Measurements from ENCODE around the gene NCOR1. TPM values are rescaled to one million over a fixed set of nuclear protein-coding genes. Genes with fewer than 3 reads are reported as not detected.
"Not testable (repeated sequence)": the region's sequence is repeated elsewhere in the genome, so short reads cannot be mapped to it uniquely, and the experiment has no call there.

NCOR1 gene
- total and polyA plus RNA-seq, 2 donors = 51.5 to 62.2 TPM

DNA sequence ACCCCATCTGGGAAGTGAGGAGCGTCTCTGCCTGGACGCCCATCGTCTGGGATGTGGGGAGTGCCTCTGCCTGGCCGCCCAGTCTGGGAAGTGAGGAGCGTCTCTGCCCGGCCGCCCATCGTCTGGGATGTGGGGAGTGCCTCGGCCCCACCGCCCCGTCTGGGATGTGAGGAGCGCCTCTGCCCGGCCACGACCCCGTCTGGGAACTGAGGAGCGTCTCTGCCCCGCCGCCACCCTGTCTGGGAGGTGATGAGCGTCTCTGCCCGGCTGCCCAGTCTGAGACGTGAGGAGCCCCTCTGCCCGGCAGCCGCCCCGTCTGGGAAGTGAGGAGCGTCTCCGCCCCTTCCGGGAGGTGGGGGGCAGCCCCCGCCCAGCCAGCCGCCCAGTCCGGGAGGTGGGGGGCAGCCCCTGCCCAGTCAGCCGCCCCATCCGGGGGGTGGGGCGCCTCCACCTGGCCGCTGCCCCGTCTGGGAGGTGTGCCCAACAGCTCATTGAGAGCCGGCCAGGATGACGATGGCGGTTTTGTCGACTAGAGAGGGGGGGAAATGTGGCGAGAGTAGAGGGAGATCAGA, 69.9 kb downstream of the NCOR1 start:
- H3K36me3 ChIP-seq (ENCODE audit: control insufficient read depth in 2 of 2, insufficient read depth in 2 of 2, low read length in 1 of 2) = peaks cover 23 to 46% of the 10 kb centered on the region in 2 donors
- H3K27ac ChIP-seq (ENCODE audit: low read depth in 1 of 2, low read length in 1 of 2); H3K27me3 ChIP-seq (ENCODE audit: control insufficient read depth in 2 of 2, insufficient read depth in 1 of 2, low read length in 1 of 2); H3K9me3 ChIP-seq (ENCODE audit: control insufficient read depth in 2 of 2, insufficient read depth in 1 of 2, low read length in 1 of 2); H3K4me1 ChIP-seq (ENCODE audit: control insufficient read depth in 2 of 2, insufficient read depth in 2 of 2, low read length in 2 of 2); DNase-seq (ENCODE audit: low read depth in 6 of 9, low spot score in 9 of 9); H3K4me3 ChIP-seq (ENCODE audit: low read length in 2 of 2): not testable (repeated sequence)
- WGBS = 96% methylated on average over 40 of the region's 40 CpGs

DNA sequence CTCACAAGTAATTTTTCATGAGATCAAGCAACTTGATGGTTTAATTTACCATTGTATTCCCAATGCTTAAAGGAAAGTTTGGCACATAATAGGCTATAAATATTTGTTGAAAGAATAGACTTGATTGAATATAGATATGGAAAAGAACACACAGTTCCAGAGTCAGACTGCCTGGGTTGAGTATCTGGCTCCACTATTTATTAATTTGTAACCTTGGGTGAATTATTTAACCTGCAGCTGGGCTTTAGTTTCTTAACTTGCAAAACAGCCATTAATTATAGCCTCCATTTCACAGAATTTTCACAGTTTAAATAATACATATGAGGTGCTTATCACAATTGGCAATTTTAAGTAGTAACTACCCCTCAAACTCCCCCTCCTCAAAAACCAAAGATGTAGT, 73.6 kb downstream of the NCOR1 start:
- DNase-seq (ENCODE audit: low read depth in 6 of 9, low spot score in 9 of 9) = no peak
- no peaks in the 10 kb centered on the region for H3K4me1 ChIP-seq (ENCODE audit: control insufficient read depth in 2 of 2, insufficient read depth in 2 of 2, low read length in 2 of 2)
- H3K27ac ChIP-seq (ENCODE audit: low read depth in 1 of 2, low read length in 1 of 2) = no peak overlapping the region
- no peak overlapping the region for H3K4me3 ChIP-seq (ENCODE audit: low read length in 2 of 2)
- H3K9me3 ChIP-seq (ENCODE audit: control insufficient read depth in 2 of 2, insufficient read depth in 1 of 2, low read length in 1 of 2) = no peaks in the 10 kb centered on the region
- peaks cover 20 to 44% of the 10 kb centered on the region in 2 donors for H3K36me3 ChIP-seq (ENCODE audit: control insufficient read depth in 2 of 2, insufficient read depth in 2 of 2, low read length in 1 of 2)
- H3K27me3 ChIP-seq (ENCODE audit: control insufficient read depth in 2 of 2, insufficient read depth in 1 of 2, low read length in 1 of 2) = no peaks in the 10 kb centered on the region

DNA sequence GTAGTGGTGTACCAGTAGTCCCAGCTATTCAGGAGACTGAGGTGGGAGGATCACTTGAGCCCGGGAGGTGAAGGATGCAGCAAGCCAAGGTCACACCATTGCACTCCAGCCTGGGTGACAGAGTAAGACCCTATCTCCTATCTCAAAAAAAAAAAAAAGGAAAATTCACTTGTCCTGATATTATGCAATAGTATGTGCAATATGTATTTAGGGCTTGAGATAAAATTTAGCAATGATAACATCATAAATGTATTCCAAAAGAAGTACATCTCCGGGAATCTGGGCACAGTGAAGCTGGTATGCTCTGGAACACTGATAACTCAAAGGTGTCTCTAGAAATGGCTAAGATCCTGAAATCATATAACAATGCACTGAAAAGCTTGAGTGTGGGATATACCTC, 74.5 kb downstream of the NCOR1 start:
- H3K27ac ChIP-seq (ENCODE audit: low read depth in 1 of 2, low read length in 1 of 2) = no peak overlapping the region
- H3K27me3 ChIP-seq (ENCODE audit: control insufficient read depth in 2 of 2, insufficient read depth in 1 of 2, low read length in 1 of 2) = no peaks in the 10 kb centered on the region
- peaks cover 25 to 45% of the 10 kb centered on the region in 2 donors for H3K36me3 ChIP-seq (ENCODE audit: control insufficient read depth in 2 of 2, insufficient read depth in 2 of 2, low read length in 1 of 2)
- no peaks in the 10 kb centered on the region for H3K4me1 ChIP-seq (ENCODE audit: control insufficient read depth in 2 of 2, insufficient read depth in 2 of 2, low read length in 2 of 2)
- H3K4me3 ChIP-seq (ENCODE audit: low read length in 2 of 2) = no peak overlapping the region
- WGBS = 100% methylated on average over 2 of the region's 2 CpGs
- no peaks in the 10 kb centered on the region for H3K9me3 ChIP-seq (ENCODE audit: control insufficient read depth in 2 of 2, insufficient read depth in 1 of 2, low read length in 1 of 2)
- DNase-seq (ENCODE audit: low read depth in 6 of 9, low spot score in 9 of 9) = no peak

DNA sequence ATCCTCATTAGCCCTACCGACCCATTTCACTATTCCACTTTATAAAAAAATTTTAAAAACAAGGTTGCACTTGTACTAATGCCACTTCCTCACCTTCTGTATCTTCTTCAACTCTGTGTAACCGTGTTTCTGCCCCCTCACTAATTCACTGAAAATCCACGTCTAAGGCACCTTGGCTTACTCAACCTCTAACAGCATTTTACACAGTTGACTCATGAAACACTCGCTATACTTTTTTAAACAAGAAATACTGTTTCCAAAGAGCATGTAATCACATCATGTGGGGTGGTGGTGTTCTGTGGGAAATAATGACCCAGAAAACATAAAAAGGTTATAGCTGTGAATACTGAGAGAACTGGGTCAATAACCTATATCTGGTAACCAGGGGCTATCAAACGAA, 79.9 kb downstream of the NCOR1 start:
- Histone ChIP-seq H3K27me3 (ENCODE audit: control insufficient read depth in 2 of 2, insufficient read depth in 1 of 2, low read length in 1 of 2) (no peaks in the 10 kb centered on the region), H3K27ac (ENCODE audit: low read depth in 1 of 2, low read length in 1 of 2) (no peak overlapping the region), H3K9me3 (ENCODE audit: control insufficient read depth in 2 of 2, insufficient read depth in 1 of 2, low read length in 1 of 2) (no peaks in the 10 kb centered on the region), H3K36me3 (ENCODE audit: control insufficient read depth in 2 of 2, insufficient read depth in 2 of 2, low read length in 1 of 2) (peaks cover 37 to 58% of the 10 kb centered on the region in 2 donors), H3K4me1 (ENCODE audit: control insufficient read depth in 2 of 2, insufficient read depth in 2 of 2, low read length in 2 of 2) (no peaks in the 10 kb centered on the region), H3K4me3 (ENCODE audit: low read length in 2 of 2) (no peak overlapping the region)
- 98% methylated on average over 5 of the region's 5 CpGs for WGBS
- DNase-seq (ENCODE audit: low read depth in 6 of 9, low spot score in 9 of 9) = no peak

DNA sequence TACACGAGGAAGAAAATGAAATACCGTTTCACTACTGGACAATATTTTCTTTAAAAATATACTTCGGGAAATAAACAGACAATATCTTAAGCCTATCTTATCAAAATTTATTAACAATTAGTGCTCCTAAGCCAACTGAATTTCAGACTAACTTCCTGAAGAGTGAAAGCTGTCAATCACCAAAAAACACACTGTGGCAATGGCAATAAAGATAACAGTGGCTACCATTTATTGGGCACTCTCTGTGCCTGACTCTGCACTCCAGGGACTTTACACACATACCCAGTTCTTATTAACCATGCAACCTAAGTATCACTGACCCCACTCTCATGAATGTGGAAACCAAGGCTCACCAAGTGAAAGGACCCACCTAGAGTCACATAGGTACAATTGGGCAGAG, 83.7 kb downstream of the NCOR1 start:
- Histone ChIP-seq H3K4me3 (ENCODE audit: low read length in 2 of 2) (no peak overlapping the region), H3K9me3 (ENCODE audit: control insufficient read depth in 2 of 2, insufficient read depth in 1 of 2, low read length in 1 of 2) (no peaks in the 10 kb centered on the region), H3K36me3 (ENCODE audit: control insufficient read depth in 2 of 2, insufficient read depth in 2 of 2, low read length in 1 of 2) (peaks cover 46 to 58% of the 10 kb centered on the region in 2 donors), H3K27ac (ENCODE audit: low read depth in 1 of 2, low read length in 1 of 2) (no peak overlapping the region), H3K27me3 (ENCODE audit: control insufficient read depth in 2 of 2, insufficient read depth in 1 of 2, low read length in 1 of 2) (no peaks in the 10 kb centered on the region), H3K4me1 (ENCODE audit: control insufficient read depth in 2 of 2, insufficient read depth in 2 of 2, low read length in 2 of 2) (no peaks in the 10 kb centered on the region)
- WGBS = 97% methylated on average over 3 of the region's 3 CpGs
- no peak for DNase-seq (ENCODE audit: low read depth in 6 of 9, low spot score in 9 of 9)

DNA sequence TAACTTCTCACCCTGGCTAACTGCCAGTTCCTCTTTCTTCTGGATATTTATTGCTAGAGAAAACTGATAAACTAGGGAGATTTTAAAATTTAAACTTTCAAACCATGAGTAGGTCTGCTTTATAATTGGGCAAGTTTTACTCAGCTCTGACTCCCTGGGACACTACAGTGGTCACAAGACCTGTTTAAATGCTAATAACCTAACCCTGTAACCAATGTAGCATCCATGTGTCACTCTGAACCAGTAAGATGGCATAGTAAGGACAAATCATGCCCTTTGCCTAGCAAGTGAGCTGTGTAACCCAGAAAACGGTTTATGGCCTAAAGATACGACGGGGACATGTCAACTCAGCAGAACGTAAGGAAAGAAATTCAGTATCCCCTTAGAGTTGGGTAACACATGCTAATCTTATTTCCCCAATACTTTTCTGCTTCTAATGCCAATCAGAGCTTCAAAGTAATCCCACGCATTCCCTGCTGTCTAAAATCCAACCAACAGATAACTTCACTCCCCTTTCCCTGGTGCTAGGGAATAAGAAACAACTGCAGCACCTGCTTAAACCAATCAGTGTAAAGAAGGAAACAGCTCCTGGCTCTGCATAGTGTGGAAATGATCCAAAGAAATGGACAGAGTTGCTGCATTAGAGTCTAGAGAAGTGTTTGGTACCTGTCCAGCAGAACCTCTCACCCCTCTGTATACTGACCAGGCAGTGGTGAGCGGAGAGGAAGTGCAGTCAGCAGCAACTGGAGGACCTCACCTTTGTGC, 85.7 kb downstream of the NCOR1 start:
- peaks cover 34 to 44% of the 10 kb centered on the region in 2 donors for H3K36me3 ChIP-seq (ENCODE audit: control insufficient read depth in 2 of 2, insufficient read depth in 2 of 2, low read length in 1 of 2)
- no peak overlapping the region for H3K4me3 ChIP-seq (ENCODE audit: low read length in 2 of 2)
- no peak for DNase-seq (ENCODE audit: low read depth in 6 of 9, low spot score in 9 of 9)
- no peak overlapping the region for H3K27ac ChIP-seq (ENCODE audit: low read depth in 1 of 2, low read length in 1 of 2)
- 98% methylated on average over 6 of the region's 6 CpGs for WGBS
- H3K9me3 ChIP-seq (ENCODE audit: control insufficient read depth in 2 of 2, insufficient read depth in 1 of 2, low read length in 1 of 2) = no peaks in the 10 kb centered on the region
- no peaks in the 10 kb centered on the region for H3K27me3 ChIP-seq (ENCODE audit: control insufficient read depth in 2 of 2, insufficient read depth in 1 of 2, low read length in 1 of 2)
- H3K4me1 ChIP-seq (ENCODE audit: control insufficient read depth in 2 of 2, insufficient read depth in 2 of 2, low read length in 2 of 2) = no peaks in the 10 kb centered on the region

DNA sequence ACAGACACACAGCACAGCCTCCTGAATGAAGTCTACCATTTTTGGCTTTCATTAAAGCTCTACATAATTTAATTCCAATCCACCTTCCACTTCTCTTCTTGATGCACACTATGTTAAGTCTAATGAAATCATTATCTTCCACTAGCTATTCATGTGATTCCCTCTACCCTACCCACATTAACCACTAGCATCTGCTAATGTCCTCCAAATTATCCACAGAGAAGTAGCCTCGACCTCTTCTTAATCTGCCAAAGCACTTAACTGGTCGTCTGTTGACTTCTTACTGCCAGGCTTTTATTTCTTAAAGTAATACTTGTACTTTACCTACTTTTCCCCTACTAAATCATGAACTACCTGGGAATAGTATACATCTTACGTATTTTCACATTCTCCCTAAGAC, 91.8 kb downstream of the NCOR1 start:
- DNase-seq (ENCODE audit: low read depth in 6 of 9, low spot score in 9 of 9) = no peak
- Histone ChIP-seq H3K9me3 (ENCODE audit: control insufficient read depth in 2 of 2, insufficient read depth in 1 of 2, low read length in 1 of 2) (no peaks in the 10 kb centered on the region), H3K27me3 (ENCODE audit: control insufficient read depth in 2 of 2, insufficient read depth in 1 of 2, low read length in 1 of 2) (no peaks in the 10 kb centered on the region), H3K4me1 (ENCODE audit: control insufficient read depth in 2 of 2, insufficient read depth in 2 of 2, low read length in 2 of 2) (no peaks in the 10 kb centered on the region), H3K4me3 (ENCODE audit: low read length in 2 of 2) (no peak overlapping the region), H3K27ac (ENCODE audit: low read depth in 1 of 2, low read length in 1 of 2) (no peak overlapping the region), H3K36me3 (ENCODE audit: control insufficient read depth in 2 of 2, insufficient read depth in 2 of 2, low read length in 1 of 2) (peaks cover 32 to 48% of the 10 kb centered on the region in 2 donors)
- WGBS = 97% methylated on average over 3 of the region's 3 CpGs

DNA sequence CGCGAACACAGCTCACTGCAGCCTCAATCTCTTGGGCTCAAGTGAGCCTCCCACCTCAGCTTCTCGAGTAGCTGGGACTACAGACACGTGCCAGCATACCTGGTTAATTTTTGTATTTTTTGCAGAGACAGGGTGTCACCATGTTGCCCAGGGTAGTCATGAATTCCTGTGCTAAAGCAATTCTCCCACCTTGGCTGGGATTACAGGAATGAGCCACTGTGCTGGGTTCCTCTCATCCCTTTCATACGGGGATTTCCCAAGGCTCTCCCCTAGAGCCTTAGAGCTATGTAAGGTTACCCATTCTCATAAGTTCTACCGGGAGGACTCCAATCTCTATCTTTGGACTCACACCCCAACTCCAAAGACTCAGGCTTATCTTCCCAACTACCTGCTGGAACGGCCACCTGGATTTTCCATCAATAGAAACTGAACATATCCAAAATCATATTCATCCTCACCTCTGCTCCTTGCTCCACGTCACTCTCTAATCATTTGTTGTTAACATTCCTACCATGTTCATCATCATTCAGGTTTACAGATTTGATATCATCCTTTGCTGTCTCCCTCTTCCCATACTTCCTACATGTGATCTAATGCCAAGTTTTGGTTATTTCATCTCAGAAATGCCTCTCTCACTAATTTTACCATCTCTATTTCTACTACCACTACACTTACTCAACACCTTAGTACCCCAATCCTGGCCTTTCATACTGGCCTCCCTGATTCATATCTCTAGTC, 92.5 kb downstream of the NCOR1 start:
- Histone ChIP-seq H3K4me1 (ENCODE audit: control insufficient read depth in 2 of 2, insufficient read depth in 2 of 2, low read length in 2 of 2) (no peaks in the 10 kb centered on the region), H3K4me3 (ENCODE audit: low read length in 2 of 2) (no peak overlapping the region), H3K9me3 (ENCODE audit: control insufficient read depth in 2 of 2, insufficient read depth in 1 of 2, low read length in 1 of 2) (no peaks in the 10 kb centered on the region), H3K27me3 (ENCODE audit: control insufficient read depth in 2 of 2, insufficient read depth in 1 of 2, low read length in 1 of 2) (no peaks in the 10 kb centered on the region), H3K27ac (ENCODE audit: low read depth in 1 of 2, low read length in 1 of 2) (no peak overlapping the region), H3K36me3 (ENCODE audit: control insufficient read depth in 2 of 2, insufficient read depth in 2 of 2, low read length in 1 of 2) (peaks cover 28 to 48% of the 10 kb centered on the region in 2 donors)
- 98% methylated on average over 8 of the region's 8 CpGs for whole genome bisulfite sequencing
- DNase-seq (ENCODE audit: low read depth in 6 of 9, low spot score in 9 of 9) = no peak

DNA sequence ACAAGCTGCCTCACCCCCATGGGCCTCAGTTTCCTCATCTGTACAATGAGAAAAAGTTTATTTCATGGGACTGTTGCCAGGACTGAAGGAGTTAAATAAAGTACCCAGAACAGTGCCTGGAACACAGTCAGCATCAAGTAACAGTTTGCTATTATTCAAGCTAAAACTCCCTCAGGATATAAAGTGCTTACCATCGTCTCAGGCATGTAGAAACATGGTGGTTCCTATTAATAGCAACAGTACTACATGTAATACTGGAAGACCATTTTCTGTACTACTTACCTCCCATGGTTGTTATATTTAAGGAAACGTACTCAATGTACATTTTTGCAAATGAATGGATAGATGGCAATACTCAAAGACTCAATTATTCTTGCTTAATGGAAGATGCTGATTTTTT, 93.4 kb downstream of the NCOR1 start:
- no peaks in the 10 kb centered on the region for H3K4me1 ChIP-seq (ENCODE audit: control insufficient read depth in 2 of 2, insufficient read depth in 2 of 2, low read length in 2 of 2)
- H3K27me3 ChIP-seq (ENCODE audit: control insufficient read depth in 2 of 2, insufficient read depth in 1 of 2, low read length in 1 of 2) = no peaks in the 10 kb centered on the region
- 94% methylated on average over 2 of the region's 2 CpGs for WGBS
- no peaks in the 10 kb centered on the region for H3K9me3 ChIP-seq (ENCODE audit: control insufficient read depth in 2 of 2, insufficient read depth in 1 of 2, low read length in 1 of 2)
- H3K4me3 ChIP-seq (ENCODE audit: low read length in 2 of 2) = no peak overlapping the region
- peaks cover 32 to 53% of the 10 kb centered on the region in 2 donors for H3K36me3 ChIP-seq (ENCODE audit: control insufficient read depth in 2 of 2, insufficient read depth in 2 of 2, low read length in 1 of 2)
- H3K27ac ChIP-seq (ENCODE audit: low read depth in 1 of 2, low read length in 1 of 2) = no peak overlapping the region
- no peak for DNase-seq (ENCODE audit: low read depth in 6 of 9, low spot score in 9 of 9)
